Vagina (tissue), 2 donors: Measurements from ENCODE around the gene TUBB. TPM values are rescaled to one million over a fixed set of nuclear protein-coding genes. Genes with fewer than 3 reads are reported as not detected.

Experiments
- DNase-seq, 2 donors: peaks; one replicate each; pipeline ENCODE4 v3.0.0-alpha.2; 2017; ENCODE audit errors: extremely low spot score in 2 of 2
- H3K27ac ChIP-seq: fragments of 200-600 bp; sonication (generic); one replicate; pipeline ENCODE4 v1.5.1; 2019
- H3K27me3 ChIP-seq: fragments of 200-600 bp; sonication (generic); one replicate; pipeline ENCODE4 v1.5.1; 2019
- H3K36me3 ChIP-seq, 2 donors: fragments of 200-600 bp; sonication (generic); one replicate each; pipeline ENCODE4 v1.5.1; 2017 to 2019
- H3K4me1 ChIP-seq: fragments of 200-600 bp; sonication (generic); one replicate; pipeline ENCODE4 v1.5.1; 2019
- H3K4me3 ChIP-seq, 2 donors: fragments of 200-600 bp; sonication (generic); 1 replicate in 1 of 2; 2 replicates in 1 of 2; pipeline ENCODE4 v1.5.1; 2016 to 2019
- H3K9me3 ChIP-seq: fragments of 200-600 bp; sonication (generic); one replicate; pipeline ENCODE4 v1.5.1; 2019
- CTCF ChIP-seq, 3 experiments: fragments of 450-650 bp in 2 of 3; fragments of 200-600 bp in 1 of 3; sonication (generic) in 1 of 3; IDR thresholded peaks; one replicate each; pipeline ENCODE4 v1.5.1; 2017 to 2019; ENCODE audit warnings: antibody characterized with exemption in 3 of 3, mild to moderate bottlenecking in 2 of 3, moderate library complexity in 2 of 3
- POLR2A ChIP-seq, 2 donors: fragments of 450-650 bp; IDR thresholded peaks; one replicate each; pipeline ENCODE4 v1.6.1; 2017; ENCODE audit warnings: antibody characterized with exemption in 2 of 2, mild to moderate bottlenecking in 2 of 2, moderate library complexity in 2 of 2
- POLR2AphosphoS5 ChIP-seq, 2 donors: sonication (generic); formaldehyde crosslinking; IDR thresholded peaks; one replicate each; pipeline ENCODE4 v1.9.0; 2017; ENCODE audit warnings: antibody characterized with exemption in 2 of 2, mild to moderate bottlenecking in 2 of 2, low read depth in 1 of 2; ENCODE audit not compliant: insufficient read depth in 1 of 2
- intact Hi-C: fragments of 100-400 bp; cut with DNase I; formaldehyde crosslinking; loops from one replicate; pipeline ENCODE4 v1.15.1; 2023
- total RNA-seq: library from RNA; depleted of rRNA; stranded (reverse); fragments of >200 nt; gene quantifications from one replicate; pipeline ENCODE4 v1.2.3, GENCODE V29; 2016

Gene TUBB
- total RNA-seq, 1 donor from 2014 or later = 293 TPM

GRCh38 chr6:30738532-30738931 is 18.4 kb downstream of the TUBB start:
- no peaks in the 10 kb centered on the region for H3K27me3 ChIP-seq
- peaks cover 0 to 66% of the 10 kb centered on the region in 2 donors for H3K36me3 ChIP-seq
- DNase-seq = no peak
- H3K4me1 ChIP-seq = peaks cover 56% of the 10 kb centered on the region
- no peaks in the 10 kb centered on the region for H3K9me3 ChIP-seq
- no peak for TF ChIP-seq CTCF (IDR thresholded peaks at IDR 0.05)
- TF ChIP-seq POLR2A (IDR thresholded peaks at IDR 0.05) = no peak
- TF ChIP-seq POLR2AphosphoS5 (IDR thresholded peaks at IDR 0.05; ENCODE audit: insufficient read depth in 1 of 2, low read depth in 1 of 2) = no peak
- intact Hi-C loops = no loop called here
- no peak overlapping the region for H3K27ac ChIP-seq
- H3K4me3 ChIP-seq = no peak overlapping the region

- H3K27ac ChIP-seq = no peak overlapping the region
Observed at GRCh38 chr6:30740540-30740870, 20.4 kb downstream of the TUBB start.

GRCh38 chr6:30741063-30741779 is 21.1 kb downstream of the TUBB start:
- TF ChIP-seq POLR2AphosphoS5 (IDR thresholded peaks at IDR 0.05; ENCODE audit: insufficient read depth in 1 of 2, low read depth in 1 of 2) (no peak), CTCF (IDR thresholded peaks at IDR 0.05) (no peak), POLR2A (IDR thresholded peaks at IDR 0.05) (no peak)
- no peaks in the 10 kb centered on the region for H3K27me3 ChIP-seq
- intact Hi-C loops = loop anchor here (2.0 to 5.0 kb wide), 2 partner anchors 41 to 144 kb away; partner anchors contain the start of gene DDR1
- H3K27ac ChIP-seq = peak overlapping the region; percentile 95
- H3K4me1 ChIP-seq = peaks cover 62% of the 10 kb centered on the region
- H3K4me3 ChIP-seq = peak overlapping the region; percentile 65 to 89
- DNase-seq = no peak
- no peaks in the 10 kb centered on the region for H3K9me3 ChIP-seq
- H3K36me3 ChIP-seq = peaks cover 0 to 39% of the 10 kb centered on the region in 2 donors

More at GRCh38 chr6:30740540-30740870, 20.4 kb downstream of the TUBB start:
- Histone ChIP-seq H3K27me3 (no peaks in the 10 kb centered on the region), H3K4me3 (no peak overlapping the region), H3K4me1 (peaks cover 62% of the 10 kb centered on the region), H3K9me3 (no peaks in the 10 kb centered on the region), H3K36me3 (peaks cover 0 to 46% of the 10 kb centered on the region in 2 donors)
- TF ChIP-seq POLR2AphosphoS5 (IDR thresholded peaks at IDR 0.05; ENCODE audit: insufficient read depth in 1 of 2, low read depth in 1 of 2) = no peak
- no peak for TF ChIP-seq CTCF (IDR thresholded peaks at IDR 0.05)
- no peak for TF ChIP-seq POLR2A (IDR thresholded peaks at IDR 0.05)
- no peak for DNase-seq
- intact Hi-C loops = loop anchor here (2.0 to 5.0 kb wide), 2 partner anchors 42 to 144 kb away; partner anchors contain the start of gene DDR1

- intact Hi-C loops = loop anchor here (2.0 to 5.0 kb wide), 2 partner anchors 40 to 143 kb away; partner anchors contain the start of gene DDR1
- peaks cover 0 to 32% of the 10 kb centered on the region in 2 donors for H3K36me3 ChIP-seq
- H3K4me3 ChIP-seq = peak overlapping the region; percentile 65 to 89
- H3K4me1 ChIP-seq = peaks cover 58% of the 10 kb centered on the region
- peak overlapping the region; percentile 95 for H3K27ac ChIP-seq
- TF ChIP-seq POLR2A (IDR thresholded peaks at IDR 0.05) = no peak
- TF ChIP-seq POLR2AphosphoS5 (IDR thresholded peaks at IDR 0.05; ENCODE audit: insufficient read depth in 1 of 2, low read depth in 1 of 2) = no peak
- no peak for TF ChIP-seq CTCF (IDR thresholded peaks at IDR 0.05)
- H3K27me3 ChIP-seq = no peaks in the 10 kb centered on the region
- no peak for DNase-seq
- no peaks in the 10 kb centered on the region for H3K9me3 ChIP-seq
Observed at GRCh38 chr6:30741789-30742315, 21.7 kb downstream of the TUBB start.
